Right atrium auricular region (tissue), 2 donors: ENCODE data around the gene HIRA. TPM values are rescaled to one million over a fixed set of nuclear protein-coding genes. Genes with fewer than 3 reads are reported as not detected.

Experiments
- DNase-seq: peaks from one replicate; pipeline ENCODE4 v3.0.0-alpha.2; 2019; ENCODE audit warnings: low spot score
- H3K27ac ChIP-seq, 2 donors: fragments of 200-600 bp; sonication (generic); 1 replicate in 1 of 2; 2 replicates in 1 of 2; pipeline ENCODE4 v1.5.1; 2016 to 2019
- H3K27me3 ChIP-seq, 2 donors: fragments of 200-600 bp; sonication (generic); one replicate each; pipeline versions ENCODE4 v1.5.1 to v1.6.0; 2017 to 2019
- H3K36me3 ChIP-seq: fragments of 200-600 bp; sonication (generic); one replicate; pipeline ENCODE4 v1.5.1; 2016
- H3K4me1 ChIP-seq, 2 donors: fragments of 200-600 bp; sonication (generic); one replicate each; pipeline versions ENCODE4 v1.5.1 to v1.6.0; 2017 to 2019
- H3K4me3 ChIP-seq, 2 donors: fragments of 200-600 bp; sonication (generic); 1 replicate in 1 of 2; 2 replicates in 1 of 2; pipeline ENCODE4 v1.5.1; 2017 to 2019; ENCODE audit warnings: mild to moderate bottlenecking in 1 of 2, moderate library complexity in 1 of 2
- H3K9me3 ChIP-seq, 2 donors: fragments of 200-600 bp; sonication (generic); one replicate each; pipeline ENCODE4 v1.5.1; 2019
- CTCF ChIP-seq, 2 donors: fragments of 200-600 bp; sonication (generic); IDR thresholded peaks; one replicate each; pipeline ENCODE4 v1.5.1; 2019; ENCODE audit warnings: antibody characterized with exemption in 2 of 2
- total RNA-seq, 2 donors: library from RNA; depleted of rRNA; stranded (reverse); fragments of >200 nt; gene quantifications; one replicate each; pipeline ENCODE4 v1.1.0, GENCODE V29; 2016

Gene HIRA
- total RNA-seq, 2 donors from 2014 or later, result 9.8 to 15.7 TPM

- Histone ChIP-seq H3K27ac (peak within 1 kb of the TSS; percentile 88 to 91), H3K9me3 (no peaks in the 10 kb centered on the region), H3K36me3 (no peaks in the 10 kb centered on the region), H3K4me1 (peaks cover 0 to 40% of the 10 kb centered on the region in 2 donors), H3K4me3 (peak within 1 kb of the TSS; percentile 92 to 98), H3K27me3 (no peaks in the 10 kb centered on the region)
- no peak for TF ChIP-seq CTCF (IDR thresholded peaks at IDR 0.05)
- DNase-seq, result peak; percentile 63
These were observed 139.7 kb downstream of the HIRA start, which contains the start of gene CLTCL1 for GRCh38 chr22:19291580-19292457. TSS of gene CLTCL1 (minus strand) at chr22:19291719. CDS start at chr22:19291641, 78 bp downstream.

GRCh38 chr22:19291218-19291579, 140.3 kb downstream of the HIRA start:
- Histone ChIP-seq H3K9me3 (no peaks in the 10 kb centered on the region), H3K4me1 (peaks cover 0 to 46% of the 10 kb centered on the region in 2 donors)

GRCh38 chr22:19290400-19291217, 140.9 kb downstream of the HIRA start:
- Histone ChIP-seq H3K27me3 (no peaks in the 10 kb centered on the region), H3K9me3 (no peaks in the 10 kb centered on the region), H3K4me3 (peak overlapping the region; percentile 92 to 98), H3K27ac (peak overlapping the region; percentile 88 to 91), H3K4me1 (peaks cover 0 to 52% of the 10 kb centered on the region in 2 donors), H3K36me3 (no peaks in the 10 kb centered on the region)
- TF ChIP-seq CTCF (IDR thresholded peaks at IDR 0.05), result no peak
- DNase-seq, result no peak

More at GRCh38 chr22:19291218-19291579, 140.3 kb downstream of the HIRA start:
- Histone ChIP-seq H3K27me3 (no peaks in the 10 kb centered on the region), H3K36me3 (no peaks in the 10 kb centered on the region), H3K4me3 (peak overlapping the region; percentile 92 to 98), H3K27ac (peak overlapping the region; percentile 88 to 91)
- no peak for DNase-seq
- TF ChIP-seq CTCF (IDR thresholded peaks at IDR 0.05), result no peak

- Histone ChIP-seq H3K9me3 (no peaks in the 10 kb centered on the region), H3K27me3 (no peaks in the 10 kb centered on the region), H3K4me3 (no peak overlapping the region), H3K36me3 (no peaks in the 10 kb centered on the region), H3K4me1 (peaks cover 0 to 60% of the 10 kb centered on the region in 2 donors), H3K27ac (peak overlapping the region; percentile 88 to 91)
- DNase-seq, result no peak
- no peak for TF ChIP-seq CTCF (IDR thresholded peaks at IDR 0.05)
These were observed 141.9 kb downstream of the HIRA start for GRCh38 chr22:19289475-19290161.

GRCh38 chr22:19287889-19288288, 143.6 kb downstream of the HIRA start:
- Histone ChIP-seq H3K27ac (peak overlapping the region; percentile 64 to 75), H3K36me3 (no peaks in the 10 kb centered on the region), H3K4me1 (peaks cover 0 to 68% of the 10 kb centered on the region in 2 donors), H3K27me3 (no peaks in the 10 kb centered on the region), H3K9me3 (no peaks in the 10 kb centered on the region), H3K4me3 (no peak overlapping the region)
- DNase-seq, result no peak
- no peak for TF ChIP-seq CTCF (IDR thresholded peaks at IDR 0.05)
